Measurements from ENCODE around the gene ESYT2. TPM values are rescaled to one million over a fixed set of nuclear protein-coding genes. Genes with fewer than 3 reads are reported as not detected.

ESYT2 gene
- total RNA-seq, 1 experiment from 2014 or later = 59.4 TPM

DNA sequence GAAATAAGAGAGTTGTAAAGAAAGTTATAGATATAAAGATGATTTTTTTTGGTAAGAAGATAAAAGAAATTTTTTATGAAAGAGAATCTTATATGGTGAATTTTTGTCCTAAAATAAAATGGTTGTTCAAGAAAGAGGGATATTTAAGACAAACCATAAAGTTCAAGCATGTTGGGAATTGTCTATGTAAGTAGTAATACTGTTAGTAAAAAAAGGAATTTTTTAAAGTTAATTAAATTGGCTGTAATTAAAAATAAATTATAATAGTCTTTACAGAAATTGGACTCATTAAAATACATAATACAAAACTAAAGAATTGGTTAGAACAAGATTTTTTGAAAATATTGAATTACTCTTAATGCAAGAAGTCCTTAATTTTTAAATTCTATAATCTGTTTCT lies 17.0 kb upstream of the ESYT2 start:
- Mint-ChIP-seq H3K4me3 (ENCODE audit: unreplicated experiment) (no peak overlapping the region), H3K27ac (ENCODE audit: unreplicated experiment) (no peak overlapping the region), H3K27me3 (ENCODE audit: insufficient read depth, unreplicated experiment) (no peaks in the 10 kb centered on the region), H3K36me3 (ENCODE audit: insufficient read depth, unreplicated experiment) (no peaks in the 10 kb centered on the region), H3K4me1 (ENCODE audit: low read depth, unreplicated experiment) (peaks cover 7% of the 10 kb centered on the region), H3K9me3 (ENCODE audit: unreplicated experiment) (no peaks in the 10 kb centered on the region)
- Histone ChIP-seq H3K4me1 (no peaks in the 10 kb centered on the region; the same call in 1 of the 2 replicates), H3K9me3 (peaks cover 16% of the 10 kb centered on the region; the same call in 1 of the 2 replicates), H3K36me3 (ENCODE audit: control insufficient read depth, insufficient read depth, low read length) (no peaks in the 10 kb centered on the region), H3K27me3 (replicated peaks; ENCODE audit: control insufficient read depth, insufficient read depth, low read length) (no peaks in the 10 kb centered on the region), H3K4me3 (ENCODE audit: low read depth, low read length) (no peak overlapping the region)
- no peak for DNase-seq
- TF ChIP-seq, protein P1, sequence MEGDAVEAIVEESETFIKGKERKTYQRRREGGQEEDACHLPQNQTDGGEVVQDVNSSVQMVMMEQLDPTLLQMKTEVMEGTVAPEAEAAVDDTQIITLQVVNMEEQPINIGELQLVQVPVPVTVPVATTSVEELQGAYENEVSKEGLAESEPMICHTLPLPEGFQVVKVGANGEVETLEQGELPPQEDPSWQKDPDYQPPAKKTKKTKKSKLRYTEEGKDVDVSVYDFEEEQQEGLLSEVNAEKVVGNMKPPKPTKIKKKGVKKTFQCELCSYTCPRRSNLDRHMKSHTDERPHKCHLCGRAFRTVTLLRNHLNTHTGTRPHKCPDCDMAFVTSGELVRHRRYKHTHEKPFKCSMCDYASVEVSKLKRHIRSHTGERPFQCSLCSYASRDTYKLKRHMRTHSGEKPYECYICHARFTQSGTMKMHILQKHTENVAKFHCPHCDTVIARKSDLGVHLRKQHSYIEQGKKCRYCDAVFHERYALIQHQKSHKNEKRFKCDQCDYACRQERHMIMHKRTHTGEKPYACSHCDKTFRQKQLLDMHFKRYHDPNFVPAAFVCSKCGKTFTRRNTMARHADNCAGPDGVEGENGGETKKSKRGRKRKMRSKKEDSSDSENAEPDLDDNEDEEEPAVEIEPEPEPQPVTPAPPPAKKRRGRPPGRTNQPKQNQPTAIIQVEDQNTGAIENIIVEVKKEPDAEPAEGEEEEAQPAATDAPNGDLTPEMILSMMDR (IDR thresholded peaks at IDR 0.05; ENCODE audit: insufficient read depth in 1 of 2, low read depth in 1 of 2, low read length in 1 of 2, severe bottlenecking in 1 of 2, unreplicated experiment in 1 of 2) = no peak
- CTCF ChIA-PET = no interaction called here
- intact Hi-C loops (cut with micrococcal nuclease; ENCODE audit: unreplicated experiment) = no loop called here
- POLR2A ChIA-PET = no interaction called here
- no TSS peak for BruUV-seq (replicated peaks)

DNA sequence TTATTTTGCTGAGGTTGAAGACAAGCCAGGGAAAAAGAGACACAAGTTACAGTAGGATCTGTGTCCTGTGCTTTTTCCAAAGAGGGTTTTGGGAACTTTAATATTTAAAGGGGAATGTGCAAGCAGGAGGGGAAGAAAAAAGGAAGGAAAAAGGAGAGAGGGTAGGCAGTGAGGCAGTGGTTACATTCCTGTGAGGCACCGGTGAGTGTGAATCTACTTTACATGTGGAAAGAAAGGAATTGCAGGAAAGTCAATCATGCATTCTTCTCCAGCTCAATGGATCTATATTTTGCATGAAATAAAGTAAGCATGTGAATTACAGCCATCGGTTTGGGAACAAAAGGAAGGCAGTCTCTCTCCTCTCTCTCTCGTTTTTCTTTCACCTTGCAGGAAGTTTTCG lies 14.5 kb upstream of the ESYT2 start:
- H3K4me3 Mint-ChIP-seq (ENCODE audit: unreplicated experiment) = no peak overlapping the region
- ChIA-PET POLR2A (no interaction called here), CTCF (no interaction called here)

DNA sequence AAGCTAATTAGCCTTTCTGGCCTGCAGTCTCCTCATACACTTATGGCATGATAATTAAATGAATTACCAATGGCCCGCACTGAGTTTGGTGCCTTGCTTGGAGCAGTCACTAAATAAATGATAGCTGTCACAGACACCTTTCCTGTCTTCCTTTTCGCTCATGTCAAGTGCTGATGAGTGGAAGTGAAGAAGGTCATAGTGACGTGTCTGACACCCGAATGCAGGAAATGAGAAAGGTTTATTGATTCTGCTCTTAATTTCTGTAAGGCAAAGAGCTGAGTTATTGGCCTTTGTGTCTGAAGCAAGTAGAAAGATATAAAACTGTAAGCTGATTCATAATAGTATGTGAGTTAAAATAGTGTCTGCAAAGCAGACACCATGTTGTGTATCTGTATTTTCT lies 13.2 kb upstream of the ESYT2 start:
- no peak for DNase-seq
- H3K27ac Mint-ChIP-seq (ENCODE audit: unreplicated experiment) = no peak overlapping the region
- POLR2A ChIA-PET = no interaction called here
- no TSS peak for BruUV-seq (replicated peaks)
- H3K9me3 ChIP-seq = peaks cover 16% of the 10 kb centered on the region; the same call in 1 of the 2 replicates
- peaks cover 7% of the 10 kb centered on the region for H3K4me1 Mint-ChIP-seq (ENCODE audit: low read depth, unreplicated experiment)
- no peaks in the 10 kb centered on the region for H3K4me1 ChIP-seq
- CTCF ChIA-PET = no interaction called here
- H3K36me3 ChIP-seq (ENCODE audit: control insufficient read depth, insufficient read depth, low read length) = no peaks in the 10 kb centered on the region
- no peak overlapping the region for H3K4me3 ChIP-seq (ENCODE audit: low read depth, low read length)
- H3K36me3 Mint-ChIP-seq (ENCODE audit: insufficient read depth, unreplicated experiment) = no peaks in the 10 kb centered on the region
- H3K4me3 Mint-ChIP-seq (ENCODE audit: unreplicated experiment) = no peak overlapping the region
- no peaks in the 10 kb centered on the region for H3K27me3 Mint-ChIP-seq (ENCODE audit: insufficient read depth, unreplicated experiment)
- TF ChIP-seq, protein P1 (IDR thresholded peaks at IDR 0.05; ENCODE audit: insufficient read depth in 1 of 2, low read depth in 1 of 2, low read length in 1 of 2, severe bottlenecking in 1 of 2, unreplicated experiment in 1 of 2) = no peak
- H3K9me3 Mint-ChIP-seq (ENCODE audit: unreplicated experiment) = no peaks in the 10 kb centered on the region
- no peaks in the 10 kb centered on the region for H3K27me3 ChIP-seq (replicated peaks; ENCODE audit: control insufficient read depth, insufficient read depth, low read length)
- intact Hi-C loops (cut with micrococcal nuclease; ENCODE audit: unreplicated experiment) = no loop called here

More for the DNA sequence above, 14.5 kb upstream of the ESYT2 start:
- intact Hi-C loops (cut with micrococcal nuclease; ENCODE audit: unreplicated experiment) = no loop called here
- no peak overlapping the region for H3K4me3 ChIP-seq (ENCODE audit: low read depth, low read length)
- H3K27me3 ChIP-seq (replicated peaks; ENCODE audit: control insufficient read depth, insufficient read depth, low read length) = no peaks in the 10 kb centered on the region
- H3K27me3 Mint-ChIP-seq (ENCODE audit: insufficient read depth, unreplicated experiment) = no peaks in the 10 kb centered on the region
- peaks cover 16% of the 10 kb centered on the region; the same call in 1 of the 2 replicates for H3K9me3 ChIP-seq
- no peak overlapping the region for H3K27ac Mint-ChIP-seq (ENCODE audit: unreplicated experiment)
- no TSS peak for BruUV-seq (replicated peaks)
- no peak for DNase-seq
- no peaks in the 10 kb centered on the region for H3K36me3 ChIP-seq (ENCODE audit: control insufficient read depth, insufficient read depth, low read length)
- TF ChIP-seq, protein P1 (IDR thresholded peaks at IDR 0.05; ENCODE audit: insufficient read depth in 1 of 2, low read depth in 1 of 2, low read length in 1 of 2, severe bottlenecking in 1 of 2, unreplicated experiment in 1 of 2) = no peak
- no peaks in the 10 kb centered on the region for H3K4me1 ChIP-seq
- H3K36me3 Mint-ChIP-seq (ENCODE audit: insufficient read depth, unreplicated experiment) = no peaks in the 10 kb centered on the region
- peaks cover 7% of the 10 kb centered on the region for H3K4me1 Mint-ChIP-seq (ENCODE audit: low read depth, unreplicated experiment)
- no peaks in the 10 kb centered on the region for H3K9me3 Mint-ChIP-seq (ENCODE audit: unreplicated experiment)

Measured in Caco-2 (cell line).